Activated CD8-positive, alpha-beta memory T cell treated with anti-CD3 and anti-CD28 coated beads, Interleukin-2, amount 10 ng/mL, durations not matched to agents 7 days and 5 days (primary cell): ENCODE results near the gene KLHL10. TPM values are rescaled to one million over a fixed set of nuclear protein-coding genes. Genes with fewer than 3 reads are reported as not detected.
A peak's percentile ranks its signal among the peaks of the same experiment; 100 is the strongest.
"Not testable (repeated sequence)": the region's sequence is repeated elsewhere in the genome, so short reads cannot be mapped to it uniquely, and the experiment has no call there.

Experiments
- ATAC-seq: fragments of 150-1000 bp; cut with Tn5 transposase; one replicate; pipeline ENCODE4 v1.10.0; 2021; ENCODE audit warnings: moderate library complexity
- CTCF ChIA-PET: fragments of 350-600 bp; sonication (Branson Sonifier 250); formaldehyde crosslinking; loops from one replicate; lab custom pipeline; 2021; ENCODE audit warnings: antibody characterized with exemption; lab: Charles Lee
- DNase-seq: peaks from one replicate; pipeline ENCODE4 v3.0.0-alpha.2; 2020
- H3K27ac Mint-ChIP-seq: one replicate; pipeline ENCODE4 v1.8.0; 2021; ENCODE audit warnings: mild to moderate bottlenecking, mixed read lengths
- H3K27me3 Mint-ChIP-seq: one replicate; pipeline ENCODE4 v1.8.0; 2021; ENCODE audit warnings: mixed read lengths
- H3K36me3 Mint-ChIP-seq: one replicate; pipeline ENCODE4 v1.8.0; 2021; ENCODE audit warnings: mild to moderate bottlenecking, mixed read lengths
- H3K4me1 Mint-ChIP-seq: one replicate; pipeline ENCODE4 v1.8.0; 2021; ENCODE audit warnings: mixed read lengths
- H3K4me3 Mint-ChIP-seq: one replicate; pipeline ENCODE4 v1.8.0; 2021; ENCODE audit warnings: mild to moderate bottlenecking, moderate library complexity, mixed read lengths
- H3K9me3 Mint-ChIP-seq: one replicate; pipeline ENCODE4 v1.8.0; 2022; ENCODE audit warnings: low read depth, mixed read lengths
- total RNA-seq, 2 experiments: library from RNA; stranded (reverse); gene quantifications; one replicate each; pipeline ENCODE4 v1.2.3, GENCODE V29; 2021

Gene KLHL10
- total RNA-seq, 2 experiments from 2014 or later: not detected

DNA sequence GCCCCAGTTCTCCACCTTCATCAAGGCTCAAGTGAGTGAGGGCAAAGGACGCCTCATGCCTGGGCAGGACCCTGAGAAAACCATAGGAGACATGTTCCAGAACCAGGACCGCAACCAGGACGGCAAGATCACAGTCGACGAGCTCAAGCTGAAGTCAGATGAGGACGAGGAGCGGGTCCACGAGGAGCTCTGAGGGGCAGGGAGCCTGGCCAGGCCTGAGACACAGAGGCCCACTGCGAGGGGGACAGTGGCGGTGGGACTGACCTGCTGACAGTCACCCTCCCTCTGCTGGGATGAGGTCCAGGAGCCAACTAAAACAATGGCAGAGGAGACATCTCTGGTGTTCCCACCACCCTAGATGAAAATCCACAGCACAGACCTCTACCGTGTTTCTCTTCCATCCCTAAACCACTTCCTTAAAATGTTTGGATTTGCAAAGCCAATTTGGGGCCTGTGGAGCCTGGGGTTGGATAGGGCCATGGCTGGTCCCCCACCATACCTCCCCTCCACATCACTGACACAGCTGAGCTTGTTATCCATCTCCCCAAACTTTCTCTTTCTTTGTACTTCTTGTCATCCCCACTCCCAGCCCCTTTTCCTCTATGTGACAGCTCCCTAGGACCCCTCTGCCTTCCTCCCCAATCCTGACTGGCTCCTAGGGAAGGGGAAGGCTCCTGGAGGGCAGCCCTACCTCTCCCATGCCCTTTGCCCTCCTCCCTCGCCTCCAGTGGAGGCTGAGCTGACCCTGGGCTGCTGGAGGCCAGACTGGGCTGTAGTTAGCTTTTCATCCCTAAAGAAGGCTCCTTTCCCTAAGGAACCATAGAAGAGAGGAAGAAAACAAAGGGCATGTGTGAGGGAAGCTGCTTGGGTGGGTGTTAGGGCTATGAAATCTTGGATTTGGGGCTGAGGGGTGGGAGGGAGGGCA is 15.1 kb upstream of the KLHL10 start:
- DNase-seq (no peak), ATAC-seq (no peak)
- CTCF ChIA-PET: interaction anchor here (0.9 to 1.1 kb wide), 2 partner anchors 17 to 20 kb away, joined by 3 read pairs; no protein-coding TSS in a partner anchor
- H3K36me3 Mint-ChIP-seq: no peaks in the 10 kb centered on the region
- H3K4me1 Mint-ChIP-seq: no peaks in the 10 kb centered on the region
- no peak overlapping the region for H3K27ac Mint-ChIP-seq
- H3K9me3 Mint-ChIP-seq: no peaks in the 10 kb centered on the region
- no peaks in the 10 kb centered on the region for H3K27me3 Mint-ChIP-seq
- no peak overlapping the region for H3K4me3 Mint-ChIP-seq

DNA sequence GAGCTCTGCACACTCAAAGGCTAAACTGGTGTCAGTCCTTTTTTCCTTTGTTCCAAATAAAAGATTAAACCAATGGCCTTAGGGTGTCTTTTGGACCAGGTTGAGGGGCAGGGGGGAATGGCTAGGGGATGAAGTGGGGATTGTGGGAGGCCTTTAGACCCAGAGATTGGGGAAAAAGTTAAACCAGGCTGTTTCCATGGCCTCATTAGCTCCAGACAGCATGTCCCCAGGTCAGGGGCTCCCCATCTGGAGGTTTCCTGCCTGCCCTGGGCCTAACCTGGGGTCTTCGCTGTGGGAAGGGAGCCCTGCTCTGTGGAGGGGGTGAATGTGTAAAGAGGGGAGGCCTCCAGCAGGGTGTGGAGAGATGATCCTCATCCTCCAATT is 14.5 kb upstream of the KLHL10 start:
- Mint-ChIP-seq H3K27me3 (no peaks in the 10 kb centered on the region), H3K27ac (no peak overlapping the region), H3K9me3 (no peaks in the 10 kb centered on the region), H3K4me1 (no peaks in the 10 kb centered on the region), H3K4me3 (no peak overlapping the region), H3K36me3 (no peaks in the 10 kb centered on the region)
- DNase-seq: no peak
- no peak for ATAC-seq
- CTCF ChIA-PET: interaction anchor here (1.1 kb wide), 1 partner anchor 18 kb away, joined by 3 read pairs; no protein-coding TSS in a partner anchor

DNA sequence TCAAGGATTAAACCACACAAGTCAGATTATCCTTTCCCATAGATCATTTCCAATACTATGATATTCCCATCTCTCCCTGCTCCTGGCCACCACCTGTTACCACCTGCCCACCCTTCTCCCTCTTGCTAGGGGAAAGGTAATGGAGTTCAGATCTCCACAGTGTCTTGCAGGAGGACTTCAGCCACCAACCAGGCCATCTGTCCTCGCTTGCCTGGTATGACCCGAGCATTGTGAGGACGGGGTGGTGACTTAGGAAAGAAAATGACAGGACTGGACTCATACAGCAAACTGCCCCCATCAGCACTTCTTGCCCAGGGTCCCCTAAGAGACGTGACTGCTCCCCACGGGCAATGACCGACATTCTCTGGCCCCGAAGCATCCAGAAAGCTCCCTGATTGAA is 14.0 kb upstream of the KLHL10 start:
- Mint-ChIP-seq H3K9me3 (no peaks in the 10 kb centered on the region), H3K27me3 (no peaks in the 10 kb centered on the region), H3K36me3 (no peaks in the 10 kb centered on the region), H3K4me1 (no peaks in the 10 kb centered on the region), H3K27ac (no peak overlapping the region), H3K4me3 (no peak overlapping the region)
- no peak for ATAC-seq
- CTCF ChIA-PET: no interaction called here
- DNase-seq: no peak

DNA sequence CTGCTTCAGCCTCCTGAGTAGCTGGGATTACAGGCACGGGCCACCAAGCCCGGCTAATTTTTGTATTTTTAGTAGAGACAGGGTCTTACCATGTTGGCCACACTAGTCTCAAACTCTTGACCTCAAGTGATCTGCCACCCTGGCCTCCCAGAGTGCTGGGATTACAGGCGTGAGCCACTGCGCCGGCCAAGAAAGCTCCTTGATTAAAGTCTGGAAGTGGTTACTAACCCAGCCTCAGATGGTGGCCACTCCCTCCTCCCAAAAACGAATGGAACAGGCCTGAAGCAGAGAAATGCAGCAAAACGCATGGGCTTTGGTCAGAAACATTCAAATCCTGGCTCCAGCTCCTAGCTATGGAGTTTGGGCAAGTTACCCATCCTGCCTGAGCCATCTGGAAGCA is 13.5 kb upstream of the KLHL10 start:
- Mint-ChIP-seq H3K4me1 (no peaks in the 10 kb centered on the region), H3K4me3 (no peak overlapping the region), H3K9me3 (no peaks in the 10 kb centered on the region), H3K36me3 (no peaks in the 10 kb centered on the region), H3K27me3 (no peaks in the 10 kb centered on the region), H3K27ac (no peak overlapping the region)
- ATAC-seq: no peak
- no peak for DNase-seq
- CTCF ChIA-PET: no interaction called here

DNA sequence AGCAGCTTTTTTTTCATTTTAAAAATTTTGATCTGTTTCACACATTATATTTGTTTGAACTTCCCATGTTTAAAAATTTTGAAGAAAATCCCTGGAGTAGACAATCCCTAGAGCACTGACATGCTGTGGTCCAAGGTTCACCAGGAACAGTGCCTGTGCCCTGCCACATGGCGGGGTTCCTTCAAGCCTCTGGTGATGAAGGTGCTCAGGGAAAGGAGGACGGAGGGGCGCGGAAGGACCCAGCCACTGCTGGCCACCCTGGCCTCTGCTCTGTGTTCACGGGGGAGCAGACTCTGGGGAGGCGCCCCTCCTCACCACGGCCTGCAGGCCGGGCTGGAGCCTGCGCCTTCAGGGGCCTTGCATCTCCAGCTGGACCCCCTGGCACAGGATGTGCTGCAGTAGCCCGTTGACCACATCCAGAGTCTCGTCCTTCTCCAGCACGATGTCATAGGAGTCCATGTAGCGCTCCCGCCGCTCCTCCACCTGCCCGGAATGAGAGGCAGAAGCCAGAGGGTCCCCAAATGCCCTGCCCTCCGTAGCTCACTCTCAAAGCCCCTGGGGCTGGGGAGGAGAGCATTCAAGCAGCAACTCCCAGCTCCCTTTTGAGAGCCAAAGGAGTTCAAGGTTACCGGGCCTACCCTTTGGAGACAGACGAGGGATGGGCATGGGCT is 12.3 kb upstream of the KLHL10 start:
- no peaks in the 10 kb centered on the region for H3K9me3 Mint-ChIP-seq
- ATAC-seq: no peak
- no peak for DNase-seq
- no peaks in the 10 kb centered on the region for H3K27me3 Mint-ChIP-seq
- peaks cover 2% of the 10 kb centered on the region for H3K36me3 Mint-ChIP-seq
- no peaks in the 10 kb centered on the region for H3K4me1 Mint-ChIP-seq
- H3K4me3 Mint-ChIP-seq: no peak overlapping the region
- no peak overlapping the region for H3K27ac Mint-ChIP-seq
- CTCF ChIA-PET: interaction anchor here (0.6 kb wide), 1 partner anchor 69 kb away, joined by 3 read pairs; no protein-coding TSS in a partner anchor

DNA sequence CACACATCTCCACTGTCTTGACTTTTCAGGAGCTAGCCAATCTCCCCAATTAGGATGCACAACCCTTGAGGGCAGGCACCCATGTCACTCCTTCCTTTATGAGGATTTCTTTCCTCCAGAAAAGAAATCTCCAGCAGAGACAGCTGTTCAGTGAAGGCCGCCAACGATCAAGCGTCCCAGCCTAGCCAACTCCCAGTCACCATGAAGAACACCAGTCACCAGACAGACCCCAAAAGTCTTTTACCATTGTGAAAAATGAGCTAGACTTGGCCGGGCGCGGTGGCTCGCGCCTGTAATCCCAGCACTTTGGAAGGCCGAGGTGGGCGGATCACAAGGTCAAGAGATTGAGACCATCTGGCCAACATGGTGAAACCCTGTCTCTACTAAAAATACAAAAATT is 7.7 kb upstream of the KLHL10 start:
- peaks cover 16% of the 10 kb centered on the region for H3K36me3 Mint-ChIP-seq
- CTCF ChIA-PET: interaction anchor here (0.8 to 0.9 kb wide), 2 partner anchors 19 to 29 kb away, joined by 3 read pairs; partner anchors contain the start of gene P3H4
- not testable (repeated sequence) for H3K27ac Mint-ChIP-seq, H3K9me3 Mint-ChIP-seq, DNase-seq, H3K27me3 Mint-ChIP-seq, ATAC-seq, H3K4me3 Mint-ChIP-seq, H3K4me1 Mint-ChIP-seq

DNA sequence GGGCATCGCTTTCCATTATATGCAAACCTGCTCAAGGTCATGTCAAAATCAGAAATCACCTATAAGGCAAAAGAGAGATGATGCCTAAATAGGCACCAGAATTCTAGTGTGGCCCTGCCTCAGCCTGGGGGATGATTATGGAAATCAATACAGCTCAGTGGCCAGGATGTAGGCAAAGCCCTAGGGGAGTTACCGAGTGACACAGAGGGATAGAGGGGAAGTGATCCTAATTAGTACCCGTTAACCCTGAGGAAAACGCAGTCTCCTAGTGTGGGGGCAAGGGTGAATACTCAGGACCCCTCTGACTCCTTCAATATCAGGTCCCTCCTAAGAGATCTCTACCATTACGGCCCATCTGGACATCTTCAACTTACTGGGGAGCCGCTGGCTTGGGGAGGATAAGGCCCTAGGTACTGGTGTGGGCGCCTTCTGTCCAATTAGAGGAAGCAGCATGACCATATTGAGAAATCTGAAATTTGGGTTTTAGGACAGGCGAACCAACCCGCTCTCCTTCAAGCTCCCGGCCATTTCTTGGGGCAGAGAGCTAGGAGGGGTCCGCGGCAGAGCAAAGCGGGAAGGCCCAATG is 2.3 kb upstream of the KLHL10 start:
- H3K4me3 Mint-ChIP-seq: peak overlapping the region; percentile 77
- CTCF ChIA-PET: interaction anchor here (0.8 to 1.5 kb wide), 5 partner anchors 23 to 139 kb away, joined by 3 to 5 read pairs (median 4); partner anchors contain the start of genes KLHL11 and P3H4
- H3K4me1 Mint-ChIP-seq: peaks cover 15% of the 10 kb centered on the region
- no peak overlapping the region for H3K27ac Mint-ChIP-seq
- peaks cover 5% of the 10 kb centered on the region for H3K27me3 Mint-ChIP-seq
- no peak for DNase-seq
- H3K36me3 Mint-ChIP-seq: peaks cover 14% of the 10 kb centered on the region
- no peaks in the 10 kb centered on the region for H3K9me3 Mint-ChIP-seq
- ATAC-seq: no peak

DNA sequence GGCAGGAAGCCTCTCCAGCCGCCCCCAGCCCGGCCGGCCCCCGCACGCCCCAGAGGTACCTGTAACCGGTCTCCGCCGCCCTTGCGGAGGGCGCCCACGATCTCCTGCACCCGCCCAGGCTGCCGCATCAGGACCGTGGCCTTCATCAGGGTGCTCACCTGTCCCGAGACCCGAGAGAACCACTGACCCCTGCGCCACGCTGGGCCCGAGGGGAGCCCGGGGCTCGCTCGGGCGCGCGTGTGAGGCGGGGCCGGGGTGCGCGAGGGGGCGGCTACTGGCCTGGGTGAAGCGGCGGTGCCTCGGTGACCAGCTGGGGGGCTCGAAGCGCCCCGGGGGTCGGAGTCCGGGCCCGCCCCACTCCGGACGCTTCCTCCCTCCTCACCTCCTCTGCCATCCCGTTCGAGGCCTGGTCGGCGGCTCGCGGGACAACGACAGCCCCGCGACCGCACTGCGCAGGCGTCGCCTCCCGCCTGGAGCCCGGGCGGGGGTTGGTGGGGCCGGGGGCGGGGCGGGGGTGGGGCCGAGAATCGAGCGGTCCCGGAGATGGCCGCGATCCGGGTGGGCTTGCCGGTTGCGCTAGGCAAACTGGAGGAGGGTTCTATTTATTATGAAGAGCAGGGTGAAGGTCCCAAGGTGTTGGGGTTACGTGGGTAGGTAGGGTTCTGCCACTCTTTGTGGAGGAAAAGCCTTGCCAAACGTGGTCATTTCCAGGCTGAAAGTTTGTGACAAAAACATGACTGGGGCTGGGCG is 1.6 kb upstream of the KLHL10 start, which contains the start of gene NT5C3B:
NT5C3B (minus strand) TSS at position 433 of the 750 bp plus-strand sequence; CDS start at position 394, 39 bp downstream.
- Mint-ChIP-seq H3K4me1 (peaks cover 15% of the 10 kb centered on the region), H3K4me3 (peak within 1 kb of the TSS; percentile 77), H3K27me3 (peaks cover 5% of the 10 kb centered on the region), H3K9me3 (no peaks in the 10 kb centered on the region), H3K27ac (peak within 1 kb of the TSS; percentile 64), H3K36me3 (peaks cover 9% of the 10 kb centered on the region)
- ATAC-seq (peak; percentile 91), DNase-seq (peak; percentile 67)
- CTCF ChIA-PET: interaction anchor here (0.9 to 1.5 kb wide), 2 partner anchors 29 to 94 kb away, joined by 3 to 5 read pairs; partner anchors contain the start of genes KLHL11 and ODAD4

DNA sequence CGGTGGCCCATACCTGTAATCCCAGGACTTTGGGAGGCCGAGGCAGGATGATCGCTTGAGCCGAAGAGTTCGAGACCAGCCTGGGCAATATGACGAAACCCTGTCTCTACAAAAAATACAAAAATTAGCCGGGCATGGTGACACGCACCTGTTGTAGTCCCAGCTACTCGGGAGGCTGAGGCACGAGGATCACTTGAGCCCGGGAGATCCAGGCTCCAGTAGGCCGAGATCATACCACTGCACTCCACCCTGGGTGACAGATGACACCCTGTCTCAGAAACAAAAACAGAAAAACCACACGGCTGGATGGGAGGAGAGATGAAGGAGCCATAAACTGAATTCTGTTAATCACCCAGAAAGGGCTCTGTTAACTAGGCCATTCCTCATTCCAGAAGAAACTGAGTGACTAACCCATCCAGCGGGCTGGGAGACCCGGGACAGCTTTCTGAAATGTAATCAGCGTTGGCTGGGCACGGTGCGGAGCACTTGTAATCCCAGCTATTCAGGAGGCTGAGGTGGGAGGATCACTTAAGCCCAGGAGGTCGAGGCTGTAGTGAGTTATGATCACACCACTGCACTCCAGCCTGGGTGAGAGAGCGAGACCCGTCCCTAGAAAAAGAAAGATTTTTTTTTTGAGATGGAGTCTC is 952 bp upstream of the KLHL10 start:
- Mint-ChIP-seq H3K4me1 (peaks cover 15% of the 10 kb centered on the region), H3K4me3 (peak overlapping the region; percentile 77), H3K9me3 (no peaks in the 10 kb centered on the region), H3K27me3 (peaks cover 5% of the 10 kb centered on the region), H3K36me3 (peaks cover 5% of the 10 kb centered on the region), H3K27ac (peak overlapping the region; percentile 64)
- CTCF ChIA-PET: interaction anchor here (0.9 kb wide), 1 partner anchor 93 kb away, joined by 3 read pairs; the partner anchor contains the start of gene ODAD4
- ATAC-seq (no peak), DNase-seq (no peak)

DNA sequence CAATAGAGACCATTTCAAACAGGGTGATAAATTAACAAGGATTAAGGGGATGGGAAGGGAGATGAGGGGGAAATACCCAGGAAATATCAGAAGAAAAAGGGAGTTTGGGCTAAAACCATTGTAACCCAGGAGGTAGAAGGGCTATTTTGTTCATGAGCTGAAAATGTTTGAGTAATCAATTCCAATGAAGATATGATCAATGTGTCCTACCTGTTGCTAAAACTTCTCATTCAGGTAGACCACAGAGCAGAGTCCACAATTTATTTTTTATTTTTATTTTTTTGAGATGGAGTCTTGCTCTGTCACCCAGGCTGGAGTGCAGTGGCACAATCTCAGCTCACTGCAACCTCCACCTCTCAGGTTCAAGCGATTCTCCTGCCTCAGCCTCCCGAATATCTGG is 1.8 kb downstream of the KLHL10 start:
- CTCF ChIA-PET: interaction anchor here (1.1 kb wide), 1 partner anchor 17 kb away, joined by 3 read pairs; no protein-coding TSS in a partner anchor
- not testable (repeated sequence) for ATAC-seq, DNase-seq, H3K36me3 Mint-ChIP-seq, H3K9me3 Mint-ChIP-seq, H3K27me3 Mint-ChIP-seq, H3K4me3 Mint-ChIP-seq, H3K27ac Mint-ChIP-seq
- peaks cover 15% of the 10 kb centered on the region for H3K4me1 Mint-ChIP-seq

DNA sequence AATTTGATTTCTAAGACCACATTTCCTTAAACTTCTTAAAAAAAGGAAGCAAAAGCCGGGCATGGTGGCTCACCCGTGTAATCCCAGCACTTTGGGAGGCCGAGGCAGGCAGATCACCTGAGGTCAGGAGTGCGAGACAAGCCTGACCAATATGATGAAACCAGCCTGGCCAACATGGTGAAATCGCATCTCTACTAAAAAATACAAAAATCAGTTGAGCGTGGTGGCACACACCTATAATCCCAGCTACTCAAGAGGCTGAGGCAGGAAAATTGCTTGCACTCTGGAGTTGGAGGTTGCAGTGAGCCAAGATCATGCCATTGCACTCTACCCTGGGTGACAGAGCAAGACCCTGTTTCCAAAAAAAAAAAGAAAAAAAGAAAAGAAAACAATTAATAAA is 3.2 kb downstream of the KLHL10 start:
- H3K4me1 Mint-ChIP-seq, H3K27me3 Mint-ChIP-seq, H3K9me3 Mint-ChIP-seq, DNase-seq, H3K36me3 Mint-ChIP-seq, ATAC-seq, H3K4me3 Mint-ChIP-seq, H3K27ac Mint-ChIP-seq: not testable (repeated sequence)
- CTCF ChIA-PET: interaction anchor here (1.6 kb wide), 1 partner anchor 13 kb away, joined by 3 read pairs; no protein-coding TSS in a partner anchor

DNA sequence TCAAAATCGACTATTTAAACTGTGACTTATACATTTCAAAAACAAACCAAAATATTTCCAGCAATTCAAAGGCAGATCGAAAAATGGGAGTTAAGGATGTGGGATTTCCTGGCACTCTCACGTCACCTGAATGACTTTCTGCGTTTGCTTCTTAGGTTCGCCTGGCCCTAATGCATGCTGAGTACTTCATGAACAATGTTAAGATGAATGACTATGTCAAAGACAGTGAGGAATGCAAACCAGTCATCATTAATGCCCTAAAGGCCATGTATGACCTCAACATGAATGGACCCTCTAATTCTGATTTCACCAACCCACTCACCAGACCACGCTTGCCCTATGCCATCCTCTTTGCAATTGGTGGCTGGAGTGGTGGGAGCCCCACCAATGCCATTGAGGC is 7.3 kb downstream of the KLHL10 start:
- Mint-ChIP-seq H3K4me3 (no peak overlapping the region), H3K27me3 (no peaks in the 10 kb centered on the region), H3K9me3 (no peaks in the 10 kb centered on the region), H3K27ac (no peak overlapping the region), H3K4me1 (no peaks in the 10 kb centered on the region), H3K36me3 (peaks cover 2% of the 10 kb centered on the region)
- no peak for DNase-seq
- no peak for ATAC-seq
- CTCF ChIA-PET: no interaction called here
